HepG2 (cell line): ENCODE measurements around the gene CLPSL2. TPM values are rescaled to one million over a fixed set of nuclear protein-coding genes. Genes with fewer than 3 reads are reported as not detected.

Experiments used
- BRF2 ChIP-seq: sonication (generic); formaldehyde crosslinking; IDR thresholded peaks from 2 replicates; pipeline ENCODE4 v1.8.1; 2022; ENCODE audit warnings: mild to moderate bottlenecking, missing genetic modification reagents
- CBFB ChIP-seq: sonication (generic); formaldehyde crosslinking; IDR thresholded peaks from 2 replicates; pipeline ENCODE4 v1.4.0; 2020; ENCODE audit warnings: missing genetic modification reagents
- CEBPB ChIP-seq: IDR thresholded peaks from 2 replicates; pipeline ENCODE4 v1.6.1; 2011; ENCODE audit warnings: low read depth, low read length, improper control_type of control experiment, borderline replicate concordance
- CSRNP1 ChIP-seq: sonication (generic); formaldehyde crosslinking; IDR thresholded peaks from 2 replicates; pipeline ENCODE4 v1.8.1; 2023; ENCODE audit warnings: mild to moderate bottlenecking, missing genetic modification reagents
- E2F5 ChIP-seq: sonication (generic); formaldehyde crosslinking; conservative IDR thresholded peaks from 2 replicates; pipeline ENCODE4 v1.4.0; 2020; ENCODE audit warnings: missing genetic modification reagents
- GMEB2 ChIP-seq: IDR thresholded peaks from 2 replicates; pipeline ENCODE4 v1.6.1; 2016; ENCODE audit warnings: missing biosample characterization, missing genetic modification reagents, low read depth
- MEF2D ChIP-seq: sonication (generic); formaldehyde crosslinking; IDR thresholded peaks from 2 replicates; pipeline ENCODE4 v1.5.1; 2020; ENCODE audit warnings: mild to moderate bottlenecking, missing genetic modification reagents
- NFE2L1 ChIP-seq: sonication (generic); formaldehyde crosslinking; IDR thresholded peaks from 2 replicates; pipeline ENCODE4 v1.4.0; 2020; ENCODE audit warnings: missing genetic modification reagents, mild to moderate bottlenecking, borderline replicate concordance
- NFE2L2 ChIP-seq: fragments of 150-350 bp; IDR thresholded peaks from 2 replicates; pipeline ENCODE4 v1.6.1; 2014; ENCODE audit warnings: low read length
- RBAK ChIP-seq: sonication (generic); formaldehyde crosslinking; IDR thresholded peaks from 2 replicates; pipeline ENCODE4 v1.5.1; 2020; ENCODE audit warnings: mild to moderate bottlenecking, missing genetic modification reagents
- TGIF2 ChIP-seq: IDR thresholded peaks from 2 replicates; pipeline ENCODE4 v1.6.1; 2016; ENCODE audit warnings: control low read depth, missing compliant biosample characterization
- TRIM22 ChIP-seq: fragments of 450-650 bp; IDR thresholded peaks from 2 replicates; pipeline ENCODE4 v1.6.1; 2017
- ZBTB20 ChIP-seq: sonication (generic); formaldehyde crosslinking; IDR thresholded peaks from 2 replicates; pipeline ENCODE4 v1.8.1; 2023; ENCODE audit warnings: missing genetic modification reagents, low read depth, mild to moderate bottlenecking, borderline replicate concordance
- ZBTB42 ChIP-seq: sonication (generic); formaldehyde crosslinking; IDR thresholded peaks from 2 replicates; pipeline ENCODE4 v1.5.0; 2020; ENCODE audit warnings: mild to moderate bottlenecking, missing genetic modification reagents
- ZFP36 ChIP-seq: fragments of 150-350 bp; IDR thresholded peaks from 2 replicates; pipeline ENCODE4 v1.6.1; 2018; ENCODE audit warnings: borderline replicate concordance, low read length, low read depth; ENCODE audit not compliant: partially characterized antibody
- ZNF101 ChIP-seq: sonication (generic); formaldehyde crosslinking; IDR thresholded peaks from 2 replicates; pipeline ENCODE4 v1.4.0; 2020; ENCODE audit warnings: mild to moderate bottlenecking, low read depth, missing genetic modification reagents, borderline replicate concordance
- ZNF180 ChIP-seq: sonication (generic); formaldehyde crosslinking; IDR thresholded peaks from 2 replicates; pipeline ENCODE4 v1.4.0; 2020; ENCODE audit warnings: low read depth, missing genetic modification reagents, borderline replicate concordance
- ZNF275 ChIP-seq: sonication (generic); formaldehyde crosslinking; IDR thresholded peaks from 2 replicates; pipeline ENCODE4 v1.8.0; 2022; ENCODE audit warnings: missing genetic modification reagents, mild to moderate bottlenecking, inconsistent platforms, borderline replicate concordance
- ZNF543 ChIP-seq: sonication (generic); formaldehyde crosslinking; IDR thresholded peaks from 2 replicates; pipeline ENCODE4 v1.4.0; 2020; ENCODE audit warnings: mild to moderate bottlenecking, missing genetic modification reagents
- ZNF749 ChIP-seq: sonication (generic); formaldehyde crosslinking; IDR thresholded peaks from 2 replicates; pipeline ENCODE4 v1.8.0; 2022; ENCODE audit warnings: mild to moderate bottlenecking, missing genetic modification reagents, moderate library complexity, borderline replicate concordance
- ZSCAN12 ChIP-seq: sonication (generic); formaldehyde crosslinking; IDR thresholded peaks from 2 replicates; pipeline ENCODE4 v1.9.0; 2021; ENCODE audit warnings: mild to moderate bottlenecking, missing genetic modification reagents
- polyA plus RNA-seq, 8 experiments: library from polyadenylated mRNA; depleted of rRNA in 3 of 8; stranded (reverse) in 7 of 8; unstranded in 1 of 8; fragments of >200 nt; fragmentation: Illumina TruSeq in 4 of 8; extraction: Trizol in 4 of 8; gene quantifications; 2 replicates each; pipeline versions ENCODE4 v1.2.1 to v1.2.3, GENCODE V29; 2011 to 2016; ENCODE audit warnings: low read depth in 4 of 8, missing spikeins in 1 of 8, mixed read lengths in 1 of 8; ENCODE audit not compliant: insufficient read depth in 1 of 8
- total RNA-seq, 5 experiments: library from RNA; depleted of rRNA; stranded (reverse); fragments of >200 nt; fragmentation: Illumina TruSeq; extraction: Trizol; gene quantifications; 2 replicates each; pipeline ENCODE4 v1.2.3, GENCODE V29; 2016; ENCODE audit warnings: low read depth in 1 of 5

CLPSL2 gene
- total and polyA plus RNA-seq, 2 of the 13 experiments (the other 11 are each of a cell fraction or from before 2014, with no cell fraction given) = not detected

GRCh38 chr6:35804996-35805736 lies 28.8 kb downstream of the CLPSL2 start, which contains the start of gene LHFPL5 (continued):
- TF ChIP-seq RBAK (CRISPR knock-in tag) (no peak), NFE2L1 (CRISPR knock-in tag) (no peak), MEF2D (CRISPR knock-in tag) (peak; percentile 82; the same call in 1 of the 2 replicates), CEBPB (no peak), ZNF749 (CRISPR knock-in tag) (peak; percentile 96; the same call in 1 of the 2 replicates), CBFB (peak; percentile 90), TRIM22 (no peak), BRF2 (CRISPR knock-in tag) (0 out of 2 replicates have a peak, but pooled peaks have one; percentile 70), ZNF543 (peak; percentile 98), CSRNP1 (CRISPR knock-in tag) (peak; percentile 96), GMEB2 (CRISPR knock-in tag) (no peak), TGIF2 (CRISPR knock-in tag) (peak; percentile 99), ZSCAN12 (peak; percentile 99), ZNF180 (CRISPR knock-in tag) (no peak), ZBTB20 (CRISPR knock-in tag) (peak; percentile 76; the same call in 1 of the 2 replicates), ZFP36 (no peak), ZNF101 (CRISPR knock-in tag) (no peak; the same call in 1 of the 2 replicates), NFE2L2 (no peak), ZNF275 (CRISPR knock-in tag) (peak; percentile 98), ZBTB42 (peak; percentile 95), E2F5 (CRISPR knock-in tag) (peak; percentile 88)
